ENCODE data around the gene SCN10A.

SCN10A gene

DNA sequence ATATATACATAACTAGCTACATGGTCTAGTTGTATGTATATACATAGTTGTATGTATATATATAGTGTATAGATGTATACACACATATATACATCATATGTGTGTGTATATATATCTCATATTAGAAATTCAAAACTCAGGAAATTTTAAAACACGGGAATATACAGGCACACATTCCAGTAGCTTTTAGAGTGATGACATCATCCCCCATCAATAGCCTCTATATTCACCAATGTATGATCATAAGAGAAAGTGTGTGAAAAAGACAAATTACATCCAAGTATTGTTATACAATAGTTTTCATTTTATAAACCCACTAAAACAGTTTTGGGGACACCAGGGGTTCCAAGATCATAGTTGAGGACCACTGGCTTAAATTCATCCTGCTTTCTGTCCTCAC, 23.0 kb downstream of the SCN10A start:
- Histone ChIP-seq H3K36me3 (no peaks in the 10 kb centered on the region), H3K9me3 (no peaks in the 10 kb centered on the region), H3K27ac (no peak overlapping the region), H3K27me3 (peaks cover 23% of the 10 kb centered on the region), H3K4me3 (ENCODE audit: low read depth in 1 of 2, low read length in 1 of 2) (no peak overlapping the region), H3K4me1 (ENCODE audit: control insufficient read depth in 1 of 2, insufficient read depth in 1 of 2, low read depth in 1 of 2, low read length in 1 of 2) (no peaks in the 10 kb centered on the region)
- TF ChIP-seq CTCF (IDR thresholded peaks at IDR 0.05) = no peak

DNA sequence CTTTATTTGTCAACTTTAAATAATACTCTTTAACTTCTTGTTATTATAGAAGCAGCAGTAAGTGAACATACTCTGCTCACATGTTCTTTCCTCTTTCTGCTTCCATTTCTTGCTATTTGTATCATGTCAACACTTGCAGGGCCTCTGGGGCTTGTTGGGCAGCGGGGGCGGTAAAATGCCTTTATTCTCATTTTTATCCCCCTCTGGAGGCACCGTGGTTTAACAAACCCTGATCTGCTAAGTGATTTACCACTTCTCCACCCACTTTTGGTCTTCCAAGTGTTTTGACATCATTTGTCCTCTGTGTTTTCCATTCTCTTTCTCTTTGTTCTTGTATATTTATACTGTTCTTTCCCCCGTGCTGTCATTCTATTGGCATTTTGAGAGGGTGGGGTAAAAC, 33.9 kb downstream of the SCN10A start:
- Histone ChIP-seq H3K27ac (no peak overlapping the region), H3K4me1 (ENCODE audit: control insufficient read depth in 1 of 2, insufficient read depth in 1 of 2, low read depth in 1 of 2, low read length in 1 of 2) (no peaks in the 10 kb centered on the region), H3K9me3 (no peaks in the 10 kb centered on the region), H3K4me3 (ENCODE audit: low read depth in 1 of 2, low read length in 1 of 2) (no peak overlapping the region), H3K36me3 (no peaks in the 10 kb centered on the region), H3K27me3 (peaks cover 18% of the 10 kb centered on the region)
- TF ChIP-seq CTCF (IDR thresholded peaks at IDR 0.05) = no peak

DNA sequence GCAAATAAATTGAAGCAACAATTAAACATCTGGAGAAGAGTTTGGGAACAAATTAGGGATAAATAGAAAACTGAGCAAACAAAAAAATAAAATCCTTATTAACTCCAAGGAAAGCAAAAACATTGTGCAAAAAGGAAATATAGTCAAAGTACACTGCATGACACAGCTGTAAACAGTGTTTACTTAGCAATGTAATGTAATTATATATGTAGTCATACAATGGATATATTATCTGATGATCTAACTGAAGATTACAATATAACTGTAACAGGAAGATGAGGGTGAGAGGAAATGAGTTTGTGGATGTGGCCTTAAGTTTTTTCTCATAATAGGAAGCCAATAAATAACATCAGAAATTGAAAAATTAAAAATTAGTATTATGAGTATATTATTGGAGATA, 42.5 kb downstream of the SCN10A start:
- H3K27ac ChIP-seq = no peak overlapping the region
- no peak overlapping the region for H3K4me3 ChIP-seq (ENCODE audit: low read depth in 1 of 2, low read length in 1 of 2)
- peaks cover 5% of the 10 kb centered on the region for H3K27me3 ChIP-seq
- H3K36me3 ChIP-seq = no peaks in the 10 kb centered on the region
- H3K4me1 ChIP-seq (ENCODE audit: control insufficient read depth in 1 of 2, insufficient read depth in 1 of 2, low read depth in 1 of 2, low read length in 1 of 2) = no peaks in the 10 kb centered on the region
- H3K9me3 ChIP-seq = no peaks in the 10 kb centered on the region
- no peak for TF ChIP-seq CTCF (IDR thresholded peaks at IDR 0.05)

DNA sequence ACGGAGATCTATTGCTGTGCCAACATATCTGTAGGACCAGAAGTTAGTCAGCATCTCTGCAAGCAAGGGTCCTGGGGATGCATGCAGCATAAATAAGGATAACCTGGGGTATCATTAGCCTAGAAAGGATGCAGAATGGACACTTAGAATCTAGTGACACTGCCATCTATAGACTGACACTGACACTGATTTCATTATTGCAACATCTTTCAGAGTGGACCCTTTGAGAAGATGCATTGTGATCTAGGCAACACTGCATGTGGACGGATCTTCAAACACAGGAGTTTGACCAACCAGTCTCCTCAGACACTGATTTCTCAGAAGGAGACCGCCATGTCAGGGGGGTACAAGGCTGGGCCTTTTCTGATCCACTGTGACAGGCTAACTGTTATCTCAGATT, 52.4 kb downstream of the SCN10A start:
- no peak for TF ChIP-seq CTCF (IDR thresholded peaks at IDR 0.05)
- Histone ChIP-seq H3K27me3 (no peaks in the 10 kb centered on the region), H3K27ac (no peak overlapping the region), H3K9me3 (no peaks in the 10 kb centered on the region), H3K36me3 (no peaks in the 10 kb centered on the region), H3K4me1 (ENCODE audit: control insufficient read depth in 1 of 2, insufficient read depth in 1 of 2, low read depth in 1 of 2, low read length in 1 of 2) (no peaks in the 10 kb centered on the region), H3K4me3 (ENCODE audit: low read depth in 1 of 2, low read length in 1 of 2) (no peak overlapping the region)

GRCh38 chr3:38758557-38758956, 57.5 kb downstream of the SCN10A start:
- H3K27ac ChIP-seq = no peak overlapping the region
- no peaks in the 10 kb centered on the region for H3K9me3 ChIP-seq
- H3K4me1 ChIP-seq (ENCODE audit: control insufficient read depth in 1 of 2, insufficient read depth in 1 of 2, low read depth in 1 of 2, low read length in 1 of 2) = no peaks in the 10 kb centered on the region
- no peaks in the 10 kb centered on the region for H3K36me3 ChIP-seq
- H3K27me3 ChIP-seq = no peaks in the 10 kb centered on the region
- no peak overlapping the region for H3K4me3 ChIP-seq (ENCODE audit: low read depth in 1 of 2, low read length in 1 of 2)
- TF ChIP-seq CTCF (IDR thresholded peaks at IDR 0.05) = no peak

DNA sequence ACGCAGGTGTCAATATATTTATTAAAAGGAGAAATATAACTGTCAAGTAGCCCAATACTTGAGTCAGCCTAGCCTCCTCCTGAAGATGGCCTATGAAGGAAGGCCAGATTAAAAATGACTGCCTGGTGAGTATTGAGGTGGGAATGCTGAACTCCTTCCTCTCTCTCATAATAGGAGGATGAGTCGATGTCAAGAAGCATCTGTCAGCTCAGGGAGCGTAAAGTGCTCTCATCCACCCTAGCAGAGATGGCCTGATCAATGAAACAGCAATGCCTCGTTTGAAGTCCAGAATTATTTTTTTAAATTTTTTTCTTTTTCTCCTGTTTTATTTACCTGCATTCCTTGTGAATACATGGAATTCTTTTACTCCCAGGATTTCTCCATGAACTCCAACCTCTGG, 58.3 kb downstream of the SCN10A start:
- no peak for TF ChIP-seq CTCF (IDR thresholded peaks at IDR 0.05)
- no peaks in the 10 kb centered on the region for H3K4me1 ChIP-seq (ENCODE audit: control insufficient read depth in 1 of 2, insufficient read depth in 1 of 2, low read depth in 1 of 2, low read length in 1 of 2)
- H3K27me3 ChIP-seq = no peaks in the 10 kb centered on the region
- no peak overlapping the region for H3K4me3 ChIP-seq (ENCODE audit: low read depth in 1 of 2, low read length in 1 of 2)
- no peaks in the 10 kb centered on the region for H3K36me3 ChIP-seq
- no peaks in the 10 kb centered on the region for H3K9me3 ChIP-seq
- H3K27ac ChIP-seq = no peak overlapping the region
